IMR-90 (cell line): ENCODE data around the gene MET. TPM values are rescaled to one million over a fixed set of nuclear protein-coding genes. Genes with fewer than 3 reads are reported as not detected.

Source experiments
- ATAC-seq: fragments of 200-7000 bp; cut with Tn5 transposase; 2 replicates; pipeline ENCODE4 v1.9.1; 2020; ENCODE audit warnings: low read depth, mild to moderate bottlenecking, moderate library complexity
- BruUV-seq: library from RNA; stranded (reverse); fragments of 400-500 nt; replicated peaks from 2 replicates; lab custom pipeline; 2021; lab: Mats Ljungman, UMichigan
- CTCF ChIA-PET: fragments of 300-600 bp; formaldehyde crosslinking; extraction: SDS; loops from one replicate; lab custom pipeline; 2021; ENCODE audit warnings: antibody characterized with exemption; lab: Yijun Ruan, JAX
- POLR2A ChIA-PET: fragments of 300-600 bp; sonication (Branson Sonifier 250); formaldehyde crosslinking; loops from one replicate; lab custom pipeline; 2022; ENCODE audit warnings: antibody characterized with exemption; ENCODE audit not compliant: unreplicated experiment; lab: Charles Lee
- DNase-seq: peaks from one replicate; pipeline ENCODE4 v3.0.0; 2013
- H2AFZ ChIP-seq: replicated peaks from 2 replicates; pipeline ENCODE3; 2013; ENCODE audit warnings: low read length, mild to moderate bottlenecking; ENCODE audit not compliant: poor library complexity
- H2AK5ac ChIP-seq: 2 replicates; pipeline ENCODE4 v1.6.1; 2013; ENCODE audit warnings: low read depth, low read length, inconsistent platforms
- H2AK9ac ChIP-seq: replicated peaks from 2 replicates; pipeline ENCODE3; 2013; ENCODE audit warnings: mild to moderate bottlenecking, low read depth, low read length, moderate library complexity; ENCODE audit not compliant: poor library complexity
- H2BK120ac ChIP-seq: 2 replicates; pipeline ENCODE4 v1.6.1; 2013; ENCODE audit warnings: low read depth, low read length, inconsistent platforms
- H2BK15ac ChIP-seq: 3 replicates; pipeline ENCODE4 v1.6.1; 2013; ENCODE audit warnings: low read depth, low read length, inconsistent platforms
- H2BK20ac ChIP-seq: 2 replicates; pipeline ENCODE4 v1.6.1; 2013; ENCODE audit warnings: low read depth, mild to moderate bottlenecking, inconsistent platforms, low read length, moderate library complexity
- H2BK5ac ChIP-seq: 2 replicates; pipeline ENCODE4 v1.6.1; 2013; ENCODE audit warnings: mild to moderate bottlenecking, low read depth, low read length, inconsistent platforms; ENCODE audit not compliant: poor library complexity, severe bottlenecking
- H3K14ac ChIP-seq: replicated peaks from 2 replicates; pipeline ENCODE4 v1.6.1; 2013; ENCODE audit warnings: low read depth, low read length, inconsistent platforms
- H3K18ac ChIP-seq: 2 replicates; pipeline ENCODE4 v1.6.1; 2013; ENCODE audit warnings: low read depth, low read length, control low read depth
- H3K23ac ChIP-seq: 2 replicates; pipeline ENCODE4 v1.6.1; 2013; ENCODE audit warnings: low read depth, low read length, inconsistent platforms
- H3K27ac ChIP-seq: 2 replicates; pipeline ENCODE4 v1.5.1; 2013; ENCODE audit warnings: mild to moderate bottlenecking, control low read depth, low read length; ENCODE audit not compliant: insufficient read depth
- H3K27me3 ChIP-seq: 2 replicates; pipeline ENCODE4 v1.6.1; 2013; ENCODE audit warnings: low read length; ENCODE audit not compliant: control insufficient read depth, insufficient read depth
- H3K36me3 ChIP-seq: 2 replicates; pipeline ENCODE4 v1.6.1; 2013; ENCODE audit warnings: low read length, mixed read lengths; ENCODE audit not compliant: control insufficient read depth, insufficient read depth
- H3K4ac ChIP-seq: 2 replicates; pipeline ENCODE4 v1.6.1; 2013; ENCODE audit warnings: low read depth, low read length, inconsistent platforms
- H3K4me1 ChIP-seq: 2 replicates; pipeline ENCODE4 v1.6.1; 2013; ENCODE audit warnings: low read length, mixed read lengths; ENCODE audit not compliant: control insufficient read depth, insufficient read depth
- H3K4me2 ChIP-seq: 2 replicates; pipeline ENCODE4 v1.6.1; 2013; ENCODE audit warnings: low read depth, mild to moderate bottlenecking, control low read depth, low read length, moderate library complexity
- H3K4me3 ChIP-seq: 2 replicates; pipeline ENCODE4 v1.5.1; 2013; ENCODE audit warnings: low read depth, mild to moderate bottlenecking, control low read depth, low read length, moderate library complexity; ENCODE audit not compliant: insufficient read depth
- H3K56ac ChIP-seq: 2 replicates; pipeline ENCODE4 v1.6.1; 2013; ENCODE audit warnings: low read length, inconsistent platforms; ENCODE audit not compliant: insufficient read depth; ENCODE audit errors: extremely low read depth
- H3K79me1 ChIP-seq, 2 experiments: 2 replicates each; pipeline ENCODE4 v1.6.1; 2013; ENCODE audit warnings: low read length in 2 of 2, inconsistent platforms in 1 of 2, low read depth in 1 of 2
- H3K9ac ChIP-seq: 2 replicates; pipeline ENCODE4 v1.6.1; 2013; ENCODE audit warnings: low read depth, low read length, control low read depth
- H3K9me1 ChIP-seq: 2 replicates; pipeline ENCODE4 v1.6.1; 2013; ENCODE audit warnings: low read length, inconsistent platforms; ENCODE audit not compliant: insufficient read depth
- H3K9me3 ChIP-seq: 2 replicates; pipeline ENCODE4 v1.6.1; 2013; ENCODE audit warnings: low read length; ENCODE audit not compliant: control insufficient read depth, insufficient read depth
- H4K20me1 ChIP-seq: 2 replicates; pipeline ENCODE4 v1.6.1; 2013; ENCODE audit warnings: low read length, inconsistent platforms; ENCODE audit not compliant: insufficient read depth
- H4K5ac ChIP-seq: 2 replicates; pipeline ENCODE4 v1.6.1; 2013; ENCODE audit warnings: mild to moderate bottlenecking, low read depth, low read length, control low read depth
- H4K8ac ChIP-seq, 2 experiments: 2 replicates each; pipeline ENCODE4 v1.6.1; 2013; ENCODE audit warnings: low read depth in 2 of 2, low read length in 2 of 2, control low read depth in 1 of 2, inconsistent platforms in 1 of 2
- H4K91ac ChIP-seq: 2 replicates; pipeline ENCODE4 v1.6.1; 2013; ENCODE audit warnings: low read depth, low read length, inconsistent platforms; ENCODE audit not compliant: insufficient read depth
- CHD1 ChIP-seq: IDR thresholded peaks from 2 replicates; pipeline ENCODE4 v1.6.1; 2012; ENCODE audit warnings: low read depth, low read length, improper control_type of control experiment
- CTCF ChIP-seq: conservative IDR thresholded peaks from 2 replicates; pipeline ENCODE4 v1.5.1; 2012; ENCODE audit warnings: mild to moderate bottlenecking, low read depth, low read length, improper control_type of control experiment
- FOS ChIP-seq: fragments of 150-350 bp; IDR thresholded peaks from 2 replicates; pipeline ENCODE4 v1.6.1; 2016; ENCODE audit warnings: low read depth, low read length
- MAFK ChIP-seq: IDR thresholded peaks from 2 replicates; pipeline ENCODE4 v1.6.1; 2012; ENCODE audit warnings: low read depth, low read length, improper control_type of control experiment
- NFE2L2 ChIP-seq: fragments of 150-350 bp; IDR thresholded peaks from 2 replicates; pipeline ENCODE4 v1.6.1; 2016; ENCODE audit warnings: low read depth, mild to moderate bottlenecking, low read length
- RAD21 ChIP-seq: IDR thresholded peaks from 2 replicates; pipeline ENCODE4 v1.6.1; 2012; ENCODE audit warnings: low read length, improper control_type of control experiment
- WGBS, 2 experiments: methylation state at CpG; one replicate each; pipeline versions ENCODE4 v1.1.5 to v1.1.7; 2013; ENCODE audit warnings: missing lambda C conversion rate in 2 of 2; ENCODE audit not compliant: insufficient read length in 1 of 2; ENCODE audit errors: extremely low coverage in 2 of 2; 5-methylcytosine and 5-hydroxymethylcytosine counted together
- dilution Hi-C: fragments of 300-500 bp; cut with HindIII; formaldehyde crosslinking; loops from one replicate; pipeline ENCODE4 v1.14.3; 2018; ENCODE audit warnings: low sequenced_read_pairs; ENCODE audit not compliant: unreplicated experiment
- in situ Hi-C: fragments of 300-500 bp; cut with MboI; formaldehyde crosslinking; loops from 3 replicates; pipeline ENCODE4 v1.14.3; 2019; ENCODE audit warnings: low sequenced_read_pairs, inconsistent platforms, mixed read lengths
- intact Hi-C: fragments of 100-400 bp; cut with micrococcal nuclease; formaldehyde crosslinking; loops from 2 replicates; pipeline ENCODE4 v1.10.0; 2022
- polyA plus RNA-seq, 3 experiments: library from polyadenylated mRNA; depleted of rRNA; stranded (reverse); fragments of >200 nt; gene quantifications; 2 replicates each; pipeline ENCODE4 v1.2.3, GENCODE V29; 2012; ENCODE audit warnings: low replicate concordance in 1 of 3
- total RNA-seq: library from RNA; depleted of rRNA; stranded (reverse); fragments of >200 nt; gene quantifications from 2 replicates; pipeline ENCODE4 v1.2.3, GENCODE V29; 2012
- TF ChIP-seq, protein P1 (sequence below): fragments of 150-350 bp; IDR thresholded peaks from 2 replicates; pipeline ENCODE4 v1.6.1; 2016; ENCODE audit warnings: low read depth, mild to moderate bottlenecking, low read length, moderate library complexity, borderline replicate concordance

The MET gene
- total and polyA plus RNA-seq, 2 of the 4 experiments (the other 2 are of a cell fraction) = 15.0 to 84.6 TPM

DNA sequence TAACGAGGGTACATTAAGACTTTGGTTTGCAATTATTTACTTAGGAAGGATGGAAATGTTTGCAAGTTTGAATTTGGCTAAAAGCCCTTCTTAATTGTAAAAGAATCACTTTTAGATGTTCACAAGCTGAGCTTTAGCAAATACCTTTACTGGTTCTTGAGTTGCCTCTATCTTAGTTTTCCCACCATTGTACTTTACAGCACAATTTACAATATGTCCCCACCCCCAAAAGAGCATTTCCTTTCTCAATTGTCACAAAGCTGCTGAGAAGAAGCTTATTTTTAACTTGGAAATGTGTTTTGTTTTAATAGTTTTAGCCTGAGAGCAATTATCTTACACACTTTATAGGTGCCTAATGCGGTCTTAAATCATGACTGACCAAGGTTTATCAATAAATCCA lies 81.1 kb downstream of the MET start:
- TF ChIP-seq RAD21 (no peak), CHD1 (no peak), NFE2L2 (no peak), CTCF (no peak), FOS (no peak), MAFK (no peak)
- TF ChIP-seq, protein P1, sequence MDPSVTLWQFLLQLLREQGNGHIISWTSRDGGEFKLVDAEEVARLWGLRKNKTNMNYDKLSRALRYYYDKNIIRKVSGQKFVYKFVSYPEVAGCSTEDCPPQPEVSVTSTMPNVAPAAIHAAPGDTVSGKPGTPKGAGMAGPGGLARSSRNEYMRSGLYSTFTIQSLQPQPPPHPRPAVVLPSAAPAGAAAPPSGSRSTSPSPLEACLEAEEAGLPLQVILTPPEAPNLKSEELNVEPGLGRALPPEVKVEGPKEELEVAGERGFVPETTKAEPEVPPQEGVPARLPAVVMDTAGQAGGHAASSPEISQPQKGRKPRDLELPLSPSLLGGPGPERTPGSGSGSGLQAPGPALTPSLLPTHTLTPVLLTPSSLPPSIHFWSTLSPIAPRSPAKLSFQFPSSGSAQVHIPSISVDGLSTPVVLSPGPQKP = no peak
- H4K5ac ChIP-seq = no peak overlapping the region
- no TSS peak for BruUV-seq
- dilution Hi-C loops (no loop called here), intact Hi-C loops (no loop called here), in situ Hi-C loops (no loop called here)
- POLR2A ChIA-PET = no interaction called here
- H4K91ac ChIP-seq = no peak overlapping the region
- H3K27me3 ChIP-seq = no peaks in the 10 kb centered on the region
- no peak overlapping the region for H3K9ac ChIP-seq
- H3K36me3 ChIP-seq = no peaks in the 10 kb centered on the region
- no peak overlapping the region for H3K4me2 ChIP-seq
- WGBS, 2 experiments = no CpG with 5 or more reads among the region's 2 CpGs
- H2BK120ac ChIP-seq = no peak overlapping the region
- H3K14ac ChIP-seq = no peak overlapping the region
- no peak overlapping the region for H2AK5ac ChIP-seq
- no peak overlapping the region for H3K4me3 ChIP-seq
- no peaks in the 10 kb centered on the region for H4K20me1 ChIP-seq
- no peak overlapping the region for H4K8ac ChIP-seq
- no peak overlapping the region for H2AFZ ChIP-seq
- no peak overlapping the region for H3K56ac ChIP-seq
- no peaks in the 10 kb centered on the region; a peak in 1 of 4 replicates for H3K79me1 ChIP-seq
- CTCF ChIA-PET = no interaction called here
- DNase-seq (no peak), ATAC-seq (no peak)
- no peaks in the 10 kb centered on the region for H3K4me1 ChIP-seq
- no peak overlapping the region for H3K4ac ChIP-seq
- H2BK5ac ChIP-seq = no peak overlapping the region
- H3K18ac ChIP-seq = no peak overlapping the region
- no peaks in the 10 kb centered on the region for H3K9me1 ChIP-seq
- H3K9me3 ChIP-seq = no peaks in the 10 kb centered on the region
- H2BK20ac ChIP-seq = no peak overlapping the region
- H2BK15ac ChIP-seq = no peak overlapping the region
- no peak overlapping the region for H3K23ac ChIP-seq
- H2AK9ac ChIP-seq = no peak overlapping the region
- no peak overlapping the region for H3K27ac ChIP-seq
